Fibroblast of skin of left quadriceps (primary cell): ENCODE measurements around the gene FBRSL1.

Experiments
- DNase-seq, 2 experiments: peaks; one replicate each; pipeline ENCODE4 v3.0.0-alpha.2; 2013; ENCODE audit warnings: low read depth in 2 of 2

FBRSL1 gene

GRCh38 chr12:132558042-132558856, 68.3 kb downstream of the FBRSL1 start:
- DNase-seq, result no peak

GRCh38 chr12:132558861-132559623, 69.1 kb downstream of the FBRSL1 start:
- DNase-seq, result no peak

GRCh38 chr12:132559652-132560363, 69.9 kb downstream of the FBRSL1 start:
- peak; percentile 16 to 19 for DNase-seq

GRCh38 chr12:132560364-132560613, 70.3 kb downstream of the FBRSL1 start:
- no peak for DNase-seq

- peak; percentile 20 to 22 for DNase-seq
These were observed 70.9 kb downstream of the FBRSL1 start for GRCh38 chr12:132560614-132561426.
